GM08714 (cell line): ENCODE data around the gene HPS6.

ENCODE experiments used
- H3K4me3 ChIP-seq: fragments of 200-500 bp; sonication (Bioruptor generic); 2 replicates; pipeline ENCODE4 v1.5.1; 2014; ENCODE audit warnings: mild to moderate bottlenecking, low read length, inconsistent platforms
- ZNF274 ChIP-seq: IDR thresholded peaks from 2 replicates; pipeline ENCODE4 v1.6.1; 2012; ENCODE audit warnings: mild to moderate bottlenecking, low read depth, low read length

The HPS6 gene

GRCh38 chr10:102101152-102101551, 36.0 kb downstream of the HPS6 start:
- no peak for TF ChIP-seq ZNF274
- no peak overlapping the region for H3K4me3 ChIP-seq

DNA sequence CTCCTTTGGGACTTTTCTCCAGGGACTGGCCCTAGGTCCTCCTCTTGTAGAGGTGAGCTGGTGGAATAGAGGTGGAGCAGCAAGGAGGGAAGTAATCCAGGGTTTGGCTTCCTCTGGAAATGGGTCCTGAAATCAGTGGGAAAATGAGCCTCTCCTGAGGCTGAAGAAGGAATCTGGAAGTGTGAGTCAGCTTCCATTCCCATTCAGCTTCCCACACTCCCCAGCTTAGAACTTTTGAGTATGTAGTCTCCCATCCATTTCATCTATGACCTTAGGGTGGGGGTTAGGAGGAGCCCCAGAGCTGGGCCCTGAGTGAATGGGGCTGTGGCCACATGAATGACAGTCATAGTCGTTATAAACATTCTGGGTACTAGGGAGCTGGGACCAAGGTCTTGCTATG, 37.3 kb downstream of the HPS6 start:
- TF ChIP-seq ZNF274, result no peak
- no peak overlapping the region for H3K4me3 ChIP-seq

GRCh38 chr10:102106998-102107397, 41.8 kb downstream of the HPS6 start:
- no peak overlapping the region for H3K4me3 ChIP-seq
- no peak for TF ChIP-seq ZNF274

DNA sequence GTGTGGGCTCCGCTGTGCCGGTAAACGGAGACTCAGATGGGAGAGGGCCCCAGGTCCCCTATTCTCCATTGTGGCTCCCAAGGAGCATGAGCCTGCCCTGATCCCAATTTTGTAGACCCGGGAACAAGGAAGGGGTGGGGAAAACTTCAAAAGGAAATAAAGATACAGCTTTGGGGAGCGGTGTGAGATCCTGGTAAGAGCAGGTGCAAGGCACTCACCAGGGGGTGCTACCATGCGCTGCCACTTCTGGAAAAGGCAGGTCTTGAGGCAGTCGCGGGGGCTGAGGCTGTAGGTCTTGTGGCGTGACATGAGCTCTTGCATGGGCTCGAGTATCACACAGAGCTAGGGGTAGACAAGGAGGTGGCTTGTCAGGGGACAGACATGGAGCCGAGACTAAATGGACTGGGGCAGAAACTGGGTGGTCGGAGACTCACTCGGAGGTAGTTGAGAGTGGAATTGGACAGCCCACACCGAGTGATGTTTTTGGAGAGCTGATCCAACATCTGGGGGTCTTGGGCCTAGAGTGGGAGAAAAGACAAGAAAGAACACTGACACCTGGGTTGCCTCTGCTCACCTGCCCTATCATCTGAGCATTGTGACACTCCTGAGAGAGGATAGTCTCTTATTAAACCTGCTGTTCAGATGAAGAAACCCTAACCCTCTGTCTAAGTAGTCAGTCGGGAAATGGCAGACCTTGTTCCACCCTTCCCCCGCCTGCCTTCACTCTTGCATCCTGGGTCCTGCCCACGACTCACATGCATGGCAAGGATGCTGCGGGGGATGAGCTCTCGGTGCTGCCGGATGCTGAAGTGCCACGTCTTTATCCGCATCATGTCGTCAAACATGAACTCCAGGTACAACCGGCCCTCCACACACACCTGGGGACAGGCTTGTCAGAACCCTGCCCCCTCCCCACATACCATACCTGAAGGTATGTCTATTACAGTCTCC, 44.3 kb downstream of the HPS6 start:
- TF ChIP-seq ZNF274, result no peak
- H3K4me3 ChIP-seq, result no peak overlapping the region

DNA sequence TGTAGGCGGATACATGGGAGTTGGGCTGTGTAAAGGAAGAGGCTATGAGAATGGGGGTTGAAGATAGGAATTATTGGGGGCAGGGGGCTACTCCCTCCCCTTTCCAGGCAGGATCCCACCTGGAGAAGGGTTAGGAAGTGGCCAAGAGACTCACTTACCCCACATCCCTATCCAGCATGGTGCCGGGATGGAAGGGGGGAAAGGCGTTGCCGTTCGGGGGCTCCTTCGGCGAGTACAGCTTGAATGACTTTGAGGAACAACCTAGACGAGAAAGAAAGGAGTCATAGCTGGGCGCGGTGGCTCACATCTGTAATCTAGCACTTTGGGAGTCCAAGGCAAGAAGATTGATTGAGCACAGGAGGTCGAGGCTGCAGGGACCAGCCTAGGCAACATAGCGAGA, 46.1 kb downstream of the HPS6 start:
- no peak overlapping the region for H3K4me3 ChIP-seq
- no peak for TF ChIP-seq ZNF274

DNA sequence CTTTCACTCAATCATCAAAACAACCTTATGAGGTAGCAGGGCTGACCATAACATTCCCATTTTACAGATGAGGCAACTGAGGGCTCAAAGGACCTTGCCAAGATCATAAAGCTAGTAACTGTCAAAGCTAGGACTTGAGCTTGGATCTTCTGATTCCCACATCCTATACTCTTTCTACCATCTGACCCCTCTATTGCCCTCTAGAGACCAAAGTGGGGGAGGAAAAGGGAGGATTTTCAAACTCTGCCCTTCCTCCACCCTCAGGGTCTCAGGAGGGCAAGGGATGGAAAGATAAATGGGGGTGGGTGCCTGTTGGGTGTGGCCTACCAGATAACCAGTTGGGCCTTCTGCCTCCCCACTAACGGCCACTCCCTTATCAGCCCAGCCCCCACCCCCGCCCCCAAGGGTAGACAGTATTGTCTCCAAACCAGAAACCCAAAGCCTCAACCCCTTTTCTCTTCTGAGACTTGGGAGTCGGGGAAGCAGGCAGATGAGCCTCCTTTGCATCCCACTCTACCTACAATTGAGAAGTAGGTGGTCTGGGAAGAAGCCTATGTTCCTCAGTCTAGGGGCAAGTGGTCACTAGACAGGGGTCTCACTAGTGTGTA, 47.2 kb downstream of the HPS6 start:
- TF ChIP-seq ZNF274, result no peak
- no peak overlapping the region; the same call in 1 of the 2 replicates for H3K4me3 ChIP-seq

DNA sequence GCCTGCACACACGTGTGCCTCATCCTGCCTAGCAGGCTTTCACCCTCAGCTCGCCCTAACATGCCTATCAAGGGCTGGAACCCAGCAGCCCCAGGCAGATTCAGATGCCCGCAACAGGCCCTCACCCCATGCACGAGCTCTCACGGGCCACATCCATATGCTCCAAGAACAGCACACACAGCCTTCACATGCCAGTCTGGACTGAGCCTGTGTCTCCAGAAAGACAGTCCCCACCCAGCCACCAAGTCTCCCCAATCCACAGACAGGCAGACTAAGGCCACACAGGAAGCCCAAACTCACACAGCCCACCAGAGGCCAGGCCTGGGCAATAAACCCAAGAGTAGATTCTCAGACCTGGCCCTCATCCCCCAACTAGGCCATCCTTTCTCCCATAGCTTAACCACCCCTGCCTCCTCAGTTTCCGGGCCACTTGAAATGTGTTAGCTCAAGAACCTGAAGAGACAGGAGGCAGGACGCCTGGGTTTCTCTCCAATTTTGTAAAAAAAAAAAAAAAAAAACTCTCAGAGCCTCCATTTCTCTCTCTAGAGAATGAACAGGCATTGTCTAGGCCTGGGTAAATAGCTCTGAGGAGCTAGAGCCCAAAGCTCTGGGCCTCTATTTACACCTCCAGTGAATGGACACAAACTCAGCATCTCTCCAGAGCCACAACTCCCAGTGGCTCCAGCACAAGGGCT, 48.3 kb downstream of the HPS6 start:
- no peak for TF ChIP-seq ZNF274
- H3K4me3 ChIP-seq, result peak overlapping the region; percentile 64

DNA sequence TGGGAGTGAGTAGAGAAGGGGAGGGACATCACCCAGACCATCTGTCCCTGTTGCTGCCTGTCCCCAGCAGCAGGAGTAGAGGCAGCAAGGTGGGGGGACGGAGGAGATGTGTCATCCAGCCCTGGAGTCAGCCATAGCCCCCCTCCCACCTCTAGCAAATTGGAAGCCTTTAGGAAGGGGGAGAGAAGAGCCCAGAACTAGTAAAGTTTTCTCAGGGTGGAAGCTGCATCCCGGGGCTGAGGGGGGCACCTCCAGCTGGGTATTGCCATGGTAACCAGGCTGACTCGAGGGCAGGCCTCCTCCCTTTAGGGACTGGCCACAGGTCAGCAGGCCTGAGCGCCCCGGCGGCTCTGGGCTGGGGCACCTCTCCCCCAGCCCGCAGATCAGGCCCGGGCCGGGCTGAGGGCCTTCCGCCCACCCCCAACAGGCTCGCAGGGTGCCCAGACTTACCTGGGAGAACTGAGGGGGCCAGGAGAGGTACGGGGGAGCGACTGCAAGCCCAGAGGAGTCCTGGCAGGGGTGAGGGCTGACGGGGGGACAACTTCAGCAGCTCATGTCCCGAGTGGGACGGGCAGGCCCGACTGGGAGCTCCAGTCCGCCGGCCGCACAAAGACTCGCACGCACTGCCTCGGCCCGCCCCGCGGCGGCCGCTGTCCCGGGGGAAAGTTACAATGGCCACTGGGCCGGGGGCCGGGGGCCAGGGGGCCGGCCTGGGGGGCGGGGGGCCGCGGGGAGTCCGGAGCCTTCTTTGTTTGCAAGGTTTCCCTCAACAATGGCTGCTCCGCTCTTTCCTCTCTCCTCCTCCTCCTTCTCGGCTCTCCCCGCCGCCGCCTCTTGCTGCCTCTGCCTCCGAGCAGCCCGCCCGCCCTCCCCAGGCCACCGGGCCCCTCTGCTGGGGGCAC, 49.1 kb downstream of the HPS6 start:
- peak overlapping the region; percentile 64 for H3K4me3 ChIP-seq
- no peak for TF ChIP-seq ZNF274

- peak overlapping the region; percentile 64 for H3K4me3 ChIP-seq
- no peak for TF ChIP-seq ZNF274
Observed at GRCh38 chr10:102114861-102115618, 49.9 kb downstream of the HPS6 start.

- peak overlapping the region; percentile 35; the same call in 1 of the 2 replicates for H3K4me3 ChIP-seq
- no peak for TF ChIP-seq ZNF274
Observed at GRCh38 chr10:102115775-102116174, 50.6 kb downstream of the HPS6 start.

- TF ChIP-seq ZNF274, result no peak
- H3K4me3 ChIP-seq, result no peak overlapping the region
Observed at GRCh38 chr10:102116656-102117055, 51.5 kb downstream of the HPS6 start.
